Renal cortical epithelial cell (primary cell): ENCODE data around the gene IFRD2. TPM values are rescaled to one million over a fixed set of nuclear protein-coding genes. Genes with fewer than 3 reads are reported as not detected.
A peak's percentile ranks its signal among the peaks of the same experiment; 100 is the strongest.
"Not testable (repeated sequence)": the region's sequence is repeated elsewhere in the genome, so short reads cannot be mapped to it uniquely, and the experiment has no call there.

ENCODE experiments used
- DNase-seq: peaks from one replicate; pipeline ENCODE4 v3.0.0-alpha.2; 2011; ENCODE audit warnings: low read depth
- total RNA-seq: library from RNA; depleted of rRNA; stranded (reverse); fragments of >200 nt; gene quantifications from 2 replicates; pipeline ENCODE4 v1.2.3, GENCODE V29; 2014

Gene IFRD2
- total RNA-seq, 1 donor from 2014 or later = 28.8 TPM

DNA sequence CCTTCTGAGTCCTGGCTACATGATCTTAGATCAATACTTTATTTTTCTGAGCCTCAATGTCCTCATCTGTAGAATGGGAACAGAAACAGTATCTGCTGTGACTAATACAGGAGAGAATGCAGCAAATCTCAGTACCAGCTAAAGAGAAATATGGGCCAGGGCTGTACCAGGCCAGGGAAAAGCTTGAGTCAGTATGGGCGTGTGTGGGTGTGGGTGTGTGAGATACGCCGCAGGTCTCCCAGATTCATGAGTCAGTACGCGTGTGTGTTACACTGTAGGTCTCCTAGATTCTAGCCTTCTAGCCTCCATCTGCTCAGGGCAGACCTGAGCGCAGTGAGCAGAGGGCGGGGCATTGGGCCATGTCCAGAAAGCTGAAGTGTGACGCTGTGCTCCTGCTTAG is 41.0 kb downstream of the IFRD2 start:
- DNase-seq = peak; percentile 88

DNA sequence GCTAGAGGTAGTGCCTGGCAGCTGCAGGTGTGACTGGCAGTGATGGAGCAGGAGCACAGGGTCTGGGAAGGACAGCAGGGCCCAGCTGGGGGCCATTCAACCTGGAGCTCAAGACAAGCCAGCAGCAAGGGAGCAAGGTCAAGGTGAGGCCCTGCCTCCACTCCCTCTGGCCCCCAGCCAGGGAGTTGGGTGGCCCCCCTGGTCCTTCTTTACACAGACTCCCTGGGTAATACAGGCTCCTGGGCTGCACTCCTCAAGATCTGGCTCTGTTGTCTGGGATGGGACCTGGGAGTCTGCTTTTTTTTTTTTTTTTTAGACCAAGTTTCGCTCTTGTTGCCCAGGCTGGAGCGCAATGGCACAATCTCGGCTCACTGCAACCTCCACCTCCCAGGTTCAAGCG is 41.7 kb downstream of the IFRD2 start:
- no peak for DNase-seq

DNA sequence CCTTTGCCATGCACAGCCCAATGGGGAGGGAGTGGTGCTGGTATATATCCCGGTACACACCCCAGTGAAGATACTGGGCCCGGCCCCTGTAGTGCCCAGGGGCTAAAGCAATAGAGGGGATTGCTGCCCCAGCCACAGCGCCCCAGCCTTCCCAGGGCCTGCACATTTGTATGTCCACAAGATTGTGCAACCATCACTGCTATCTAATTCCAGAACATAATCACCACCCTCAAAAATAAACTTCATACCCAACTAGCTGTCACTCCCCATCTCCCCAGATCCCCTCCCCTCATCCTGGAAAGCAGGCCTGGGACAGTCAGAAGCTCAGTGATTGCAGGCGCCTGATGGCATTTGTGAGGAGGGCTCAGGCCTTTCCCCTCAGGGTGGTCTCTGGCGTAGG is 42.8 kb downstream of the IFRD2 start:
- DNase-seq = no peak

DNA sequence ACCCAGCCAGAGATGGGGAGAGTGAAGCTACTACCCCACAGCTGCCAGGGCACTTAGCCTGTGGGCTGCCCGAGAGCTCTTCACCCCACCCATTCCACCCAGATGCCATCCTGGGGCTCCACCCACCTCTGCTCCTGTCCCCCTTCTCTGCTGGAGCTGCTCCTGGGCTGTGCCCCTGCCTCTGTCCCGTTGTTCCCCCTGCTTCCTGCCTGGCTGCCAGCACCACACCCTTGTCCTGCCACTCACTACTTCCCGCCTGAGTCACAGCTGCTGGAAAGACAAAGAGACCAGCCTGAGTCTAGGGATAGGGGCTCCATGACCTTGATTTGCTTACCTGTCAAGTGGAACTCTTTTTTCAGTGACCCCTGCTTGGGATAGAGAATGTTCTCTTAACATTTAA is 43.8 kb downstream of the IFRD2 start:
- DNase-seq = no peak

DNA sequence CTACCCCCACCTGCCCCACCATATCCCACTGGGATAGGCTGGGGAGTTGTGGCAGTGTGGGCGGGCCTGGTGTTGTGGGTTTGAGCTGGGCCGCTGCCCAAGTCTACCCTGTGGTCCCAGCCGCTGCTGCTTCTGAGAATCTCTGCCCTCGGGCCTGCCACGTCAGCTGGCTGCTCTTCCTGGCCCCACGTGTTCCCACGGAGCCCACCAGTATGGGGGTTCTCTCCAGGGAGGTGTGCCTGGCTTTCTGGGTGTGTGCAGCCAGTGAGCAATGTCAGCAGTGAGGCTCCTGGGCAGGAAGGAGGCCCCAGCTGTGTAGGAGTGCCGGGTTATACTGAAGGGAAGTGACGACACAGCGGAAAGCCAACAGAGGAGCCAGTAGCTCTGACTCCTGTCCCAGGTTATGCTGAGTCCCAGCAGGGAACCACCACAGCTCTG is 45.7 kb downstream of the IFRD2 start:
- peak; percentile 70 for DNase-seq

DNA sequence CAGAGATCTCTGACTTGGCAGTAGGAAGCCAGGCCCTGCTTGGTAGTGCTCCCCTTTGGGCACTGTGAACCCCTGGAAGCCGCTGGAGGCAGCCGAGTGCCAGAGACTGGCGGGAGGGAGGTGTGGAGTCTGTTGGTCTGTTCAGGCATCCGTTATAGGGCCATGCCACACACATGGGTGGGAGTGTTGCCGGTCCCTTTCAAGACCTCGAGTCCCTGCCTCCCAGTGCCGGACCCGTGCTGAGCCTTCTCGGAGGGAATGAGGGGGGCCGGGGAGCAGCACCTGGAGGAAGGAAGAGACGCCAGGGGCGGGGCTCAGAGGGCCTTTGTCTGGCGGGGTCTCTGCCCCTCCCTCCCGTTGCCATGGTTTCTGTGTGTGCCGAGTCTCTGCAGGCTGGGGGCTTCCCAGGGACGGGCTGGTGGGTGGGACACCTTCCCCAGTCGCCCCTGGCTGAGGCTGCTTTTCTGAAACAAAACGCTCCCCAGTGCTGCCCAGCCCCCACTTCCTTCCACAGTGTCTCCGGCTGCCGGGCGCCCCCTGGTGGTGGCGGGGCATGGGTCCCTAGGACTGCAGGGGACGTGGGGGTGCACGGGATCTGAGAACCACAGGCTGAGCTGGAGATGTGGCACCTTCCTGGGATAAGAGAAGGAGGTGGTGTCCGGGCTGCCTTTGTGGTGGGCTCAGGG is 46.3 kb downstream of the IFRD2 start:
- peak; percentile 58 for DNase-seq

DNA sequence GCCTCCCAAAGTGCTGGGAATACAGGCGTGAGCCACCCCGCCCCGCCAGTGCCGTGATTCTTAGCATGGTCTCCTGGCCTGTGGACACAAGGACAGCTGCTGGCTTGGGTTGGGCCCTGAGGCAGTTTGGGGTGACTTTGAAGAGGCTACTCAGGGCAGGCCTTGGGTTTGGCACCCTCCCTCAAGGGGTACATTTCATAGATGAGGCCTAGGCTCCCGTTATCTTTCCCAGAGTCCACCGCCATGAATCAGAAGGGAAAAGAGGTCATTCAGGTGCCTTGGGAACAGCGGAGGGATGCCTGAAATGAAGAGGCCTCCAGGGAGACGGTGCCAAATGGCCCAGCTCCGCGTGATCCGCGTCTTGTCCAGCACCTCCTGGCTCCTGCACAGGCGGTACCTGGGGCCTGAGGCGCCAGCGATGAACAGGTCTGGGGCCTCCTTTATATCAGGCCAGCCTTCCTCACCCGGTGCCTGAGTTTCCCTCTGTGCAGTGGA is 46.9 kb downstream of the IFRD2 start:
- no peak for DNase-seq

DNA sequence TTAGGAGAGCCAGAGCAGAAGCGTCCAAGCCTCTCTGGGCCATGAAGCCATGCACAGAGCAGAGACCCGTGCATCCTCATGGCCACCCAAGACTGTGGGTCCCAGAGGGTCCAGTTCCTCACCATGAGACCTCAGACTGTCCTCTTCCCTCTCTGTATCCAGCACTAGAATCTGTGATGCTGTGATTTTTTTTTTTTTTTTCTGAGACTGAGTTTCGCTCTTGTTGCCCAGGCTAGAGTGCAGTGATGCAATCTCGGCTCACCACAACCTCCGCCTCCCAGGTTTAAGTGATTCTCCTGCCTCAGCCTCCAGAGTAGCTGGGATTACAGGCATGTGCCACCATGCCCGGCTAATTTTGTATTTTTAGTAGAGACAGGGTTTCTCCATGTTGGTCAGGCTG is 47.4 kb downstream of the IFRD2 start:
- DNase-seq = not testable (repeated sequence)

DNA sequence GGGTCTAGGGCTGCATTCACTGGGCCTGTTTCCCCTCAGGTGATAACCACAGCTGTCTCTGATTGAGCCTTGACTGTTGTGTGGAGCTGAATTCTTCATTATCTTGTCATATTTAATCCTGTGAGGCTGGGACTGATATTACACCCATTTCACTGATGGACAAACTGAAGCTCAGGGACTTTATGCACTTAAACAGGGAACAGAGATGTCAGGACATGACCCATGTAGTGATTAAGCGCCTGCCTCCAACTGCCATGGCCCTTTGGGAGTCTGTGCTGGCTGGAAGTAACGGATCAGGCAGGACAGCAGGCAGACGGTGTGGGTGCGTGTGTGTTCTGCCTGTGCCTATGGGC is 48.7 kb downstream of the IFRD2 start:
- no peak for DNase-seq

DNA sequence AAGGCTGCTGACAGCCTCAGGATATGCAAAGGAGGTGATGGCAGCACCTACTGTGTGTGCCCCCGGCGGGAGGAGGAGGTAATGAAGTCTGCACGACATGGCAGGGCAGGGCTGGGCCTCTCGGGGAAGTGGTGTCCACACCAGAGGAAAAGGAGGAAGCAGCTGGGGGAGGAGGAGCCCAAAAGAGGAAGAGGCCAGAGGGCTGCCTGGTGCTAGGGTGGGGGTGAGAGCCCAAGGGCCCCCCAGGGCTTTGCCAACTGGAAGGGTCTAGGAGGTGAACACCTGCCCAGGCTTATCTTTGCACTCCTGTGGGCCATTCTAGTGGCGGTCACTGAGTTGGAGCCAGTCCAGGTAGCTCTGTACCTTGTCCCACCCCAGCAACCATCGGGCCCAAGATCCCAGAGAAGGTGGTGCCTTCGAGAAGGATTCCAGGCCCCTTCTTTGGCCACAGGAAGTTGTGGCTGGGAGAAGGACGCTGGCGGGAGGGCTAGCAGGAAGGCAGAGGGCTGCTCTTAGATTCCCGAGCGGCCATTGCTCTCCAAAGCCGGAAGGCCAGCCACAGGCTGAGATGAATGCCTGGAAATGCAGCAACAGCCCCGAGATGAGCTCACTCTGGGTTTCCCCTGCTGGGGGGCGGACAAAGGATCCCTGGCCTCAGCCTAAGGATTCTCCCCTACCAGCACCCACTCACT is 49.2 kb downstream of the IFRD2 start:
- DNase-seq = peak; percentile 47

DNA sequence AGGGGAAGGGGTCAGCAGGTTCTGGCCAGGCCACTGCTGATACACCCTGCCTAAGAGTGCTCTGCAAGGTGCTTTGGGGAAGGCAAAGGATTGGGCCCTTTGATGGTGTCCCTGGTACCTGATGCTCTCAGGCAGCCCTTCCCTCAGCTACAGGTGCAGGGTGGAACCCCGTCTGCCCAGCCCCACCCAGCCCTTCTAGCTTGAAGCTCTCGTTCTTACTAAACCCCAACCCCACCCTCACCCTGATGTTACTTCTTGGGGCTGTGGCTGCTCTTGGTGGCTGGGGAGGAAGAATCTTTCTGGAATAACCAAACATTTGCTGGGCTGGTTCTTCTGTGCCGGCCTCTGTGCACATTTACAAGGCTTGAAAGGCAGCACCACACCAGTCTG is 49.9 kb downstream of the IFRD2 start:
- no peak for DNase-seq

DNA sequence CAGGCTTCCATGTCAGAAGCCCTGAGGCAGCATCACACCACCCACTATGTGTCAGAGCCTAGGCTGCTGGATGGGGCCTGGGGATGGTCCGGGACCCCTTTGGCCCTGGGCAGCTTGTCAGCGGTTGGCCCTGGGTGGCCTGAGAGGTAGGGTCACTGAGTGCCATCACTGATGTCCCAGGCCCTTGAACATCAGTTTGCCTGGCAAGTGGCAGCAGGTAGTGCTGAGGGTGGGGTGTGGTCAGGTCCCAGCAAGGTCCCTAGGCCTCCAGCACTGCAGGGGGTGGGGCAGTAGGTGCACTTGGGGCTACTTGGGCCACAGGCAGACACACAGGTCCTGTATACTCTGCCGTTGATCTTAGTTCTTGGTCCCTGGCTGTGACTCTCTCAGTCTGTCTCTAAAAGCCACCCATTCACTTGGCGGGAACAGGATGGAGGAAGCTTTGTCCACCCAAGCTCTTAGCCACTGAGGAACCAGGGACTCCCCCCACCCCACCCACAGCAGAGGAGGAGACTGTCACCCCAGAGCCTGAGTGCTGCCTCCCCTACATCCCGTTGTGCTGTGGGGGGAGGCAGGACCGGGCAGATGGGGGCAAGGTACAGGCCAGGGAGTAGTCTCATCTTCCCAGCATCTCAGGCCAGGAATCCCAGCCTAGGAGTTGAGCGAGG is 50.4 kb downstream of the IFRD2 start:
- DNase-seq = no peak

DNA sequence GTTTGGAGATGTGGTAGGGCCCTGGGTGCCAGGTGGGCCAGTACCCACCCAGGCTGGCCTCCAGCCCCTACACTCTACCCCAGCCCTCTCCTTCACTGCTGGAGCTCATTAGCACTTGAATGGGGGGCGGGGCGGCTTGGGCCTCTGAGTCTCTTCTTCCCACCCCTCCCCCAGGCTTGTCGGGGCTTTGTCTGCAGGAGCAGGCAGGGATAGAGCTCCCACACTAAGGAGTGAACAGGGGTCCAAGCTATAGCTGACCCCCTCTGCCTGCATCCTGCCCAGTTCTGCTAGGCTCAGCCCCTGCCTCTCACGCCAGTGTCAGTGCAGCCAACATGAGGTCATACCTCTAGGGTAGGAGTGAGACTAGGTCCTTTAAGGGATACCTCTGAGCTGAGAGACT is 51.1 kb downstream of the IFRD2 start:
- no peak for DNase-seq

DNA sequence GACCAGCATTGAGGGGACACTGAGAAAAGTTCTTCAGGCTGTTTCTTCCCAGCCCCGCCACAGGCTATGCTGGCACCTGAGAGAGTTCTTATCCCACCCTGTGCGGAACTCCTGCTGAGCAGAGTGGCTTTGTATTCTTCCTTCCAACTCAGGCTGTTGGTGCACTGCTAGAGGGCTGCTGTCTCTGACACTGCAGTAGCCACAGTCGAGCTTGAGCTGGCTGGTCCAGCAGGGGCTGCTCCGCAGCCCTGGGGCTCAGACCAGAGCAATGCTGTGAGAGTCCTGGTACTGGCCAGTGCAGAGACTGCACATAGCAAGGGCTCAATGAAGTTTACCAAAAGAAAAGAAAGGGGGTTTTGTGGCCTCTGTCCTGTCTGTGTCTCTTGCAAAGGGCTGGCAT is 52.6 kb downstream of the IFRD2 start:
- no peak for DNase-seq

DNA sequence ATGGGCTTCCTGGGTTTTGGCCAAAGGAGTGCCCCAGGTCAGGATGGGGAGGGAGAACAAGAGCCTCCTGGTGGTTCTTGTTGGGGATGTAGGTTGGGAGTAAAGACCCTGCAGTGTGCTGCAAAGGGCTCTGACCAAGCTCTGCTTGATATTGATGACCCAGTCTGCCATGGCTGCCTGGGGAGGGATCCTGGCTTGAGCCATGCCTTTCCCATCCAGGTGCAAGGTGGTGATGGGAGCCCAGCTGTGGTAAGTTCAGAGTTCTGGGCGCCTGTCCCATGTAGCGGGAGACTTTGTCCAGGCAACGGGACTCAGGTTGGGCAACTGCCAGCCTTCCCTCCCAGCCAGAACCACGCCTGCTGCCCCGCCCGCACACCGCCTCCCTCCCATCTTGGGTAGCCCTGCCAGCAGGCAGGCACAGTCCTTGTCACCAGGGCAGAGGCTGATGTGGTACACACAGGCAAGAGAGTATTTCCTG is 53.6 kb downstream of the IFRD2 start:
- DNase-seq = no peak

DNA sequence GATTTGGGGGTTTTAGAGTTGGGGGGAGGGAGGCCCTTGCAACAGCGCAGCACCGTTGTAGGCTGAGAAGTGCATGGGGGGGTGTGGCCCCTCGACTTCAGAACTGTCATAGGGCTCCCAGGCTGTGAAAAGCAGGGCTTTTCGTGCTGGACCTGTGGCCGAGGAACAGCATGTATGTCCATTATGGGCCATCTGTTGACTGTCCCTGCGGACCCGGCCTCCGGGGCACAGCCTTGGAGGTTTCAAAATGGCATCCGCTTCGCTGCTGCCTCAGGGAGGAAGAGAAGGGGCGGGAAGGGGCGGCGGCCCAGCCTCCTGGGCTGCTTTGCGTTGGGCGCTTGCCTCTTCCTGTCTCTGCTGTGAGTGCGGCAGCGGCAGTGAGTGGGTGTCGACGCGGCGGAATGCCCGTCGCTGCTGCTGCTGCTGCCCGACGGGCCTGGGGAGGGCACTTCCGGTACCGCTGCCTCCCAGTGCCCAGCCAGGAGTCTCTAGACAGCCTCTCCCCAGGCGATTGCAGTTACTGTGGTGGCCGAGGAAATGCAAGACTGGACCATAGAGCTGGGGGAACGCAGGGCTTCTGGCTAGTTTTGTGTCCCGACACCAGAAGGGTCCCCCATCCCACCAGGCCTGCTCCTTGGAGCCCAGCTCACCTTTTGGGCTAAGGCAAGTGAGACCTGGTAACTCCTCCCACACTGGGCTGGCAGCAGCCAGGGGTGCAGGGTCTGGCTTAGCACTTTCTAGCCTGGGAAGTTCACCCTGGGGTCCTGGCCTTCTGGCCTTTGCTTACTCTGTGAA is 54.3 kb downstream of the IFRD2 start:
- DNase-seq = peak; percentile 66

Other genes starting within 250 kb of the IFRD2 start
- gene RBM5, start 203.5 kb downstream of the IFRD2 start, total RNA-seq = 74.7 and 216 TPM in 2 replicates
- gene SEMA3F, start 137.1 kb downstream of the IFRD2 start, total RNA-seq = 10.2 and 33.5 TPM in 2 replicates
- gene GNAT1, start 100.8 kb downstream of the IFRD2 start, total RNA-seq = 0.05 TPM in 1 of 2 replicates, not detected in the other
- 1.8 TPM in 1 of 2 replicates, not detected in the other for gene SLC38A3, start 87.2 kb downstream of the IFRD2 start, total RNA-seq
- gene GNAI2, start 56.2 kb downstream of the IFRD2 start, total RNA-seq = 217 and 300 TPM in 2 replicates
- gene SEMA3B, start 23.3 kb downstream of the IFRD2 start, total RNA-seq = 7.8 and 27.0 TPM in 2 replicates
- not detected in 2 replicates for gene LSMEM2, start 13.3 kb downstream of the IFRD2 start, total RNA-seq
- 13.5 and 15.1 TPM in 2 replicates for gene HYAL3, start 7.0 kb upstream of the IFRD2 start, total RNA-seq
- gene NAA80, start 7.0 kb upstream of the IFRD2 start, total RNA-seq = 2.8 and 6.4 TPM in 2 replicates
- 7.3 and 22.8 TPM in 2 replicates for gene HYAL1, start 11.1 kb upstream of the IFRD2 start, total RNA-seq
- 82.3 and 127 TPM in 2 replicates for gene HYAL2, start 30.3 kb upstream of the IFRD2 start, total RNA-seq
- 16.0 and 21.2 TPM in 2 replicates for gene TUSC2, start 35.8 kb upstream of the IFRD2 start, total RNA-seq
- 14.4 and 17.8 TPM in 2 replicates for gene RASSF1, start 48.4 kb upstream of the IFRD2 start, total RNA-seq
- gene ZMYND10, start 53.3 kb upstream of the IFRD2 start, total RNA-seq = 0.35 and 4.7 TPM in 2 replicates
- gene NPRL2, start 58.3 kb upstream of the IFRD2 start, total RNA-seq = 17.1 and 24.5 TPM in 2 replicates
- gene CYB561D2, start 58.4 kb upstream of the IFRD2 start, total RNA-seq = 31.4 and 45.7 TPM in 2 replicates
- gene TMEM115, start 67.1 kb upstream of the IFRD2 start, total RNA-seq = 32.1 and 64.8 TPM in 2 replicates
- 0.17 and 0.55 TPM in 2 replicates for gene CACNA2D2, start 211.2 kb upstream of the IFRD2 start, total RNA-seq